Glomerular endothelial cell (primary cell): ENCODE data around the gene XRCC3. TPM values are rescaled to one million over a fixed set of nuclear protein-coding genes. Genes with fewer than 3 reads are reported as not detected.
"Not testable (repeated sequence)": the region's sequence is repeated elsewhere in the genome, so short reads cannot be mapped to it uniquely, and the experiment has no call there.

Experiments used
- DNase-seq: peaks from one replicate; pipeline ENCODE4 v3.0.0-alpha.2; 2011; ENCODE audit warnings: low read depth, low spot score; ENCODE audit errors: extremely low read depth
- total RNA-seq: library from RNA; depleted of rRNA; stranded (reverse); fragments of >200 nt; gene quantifications from 2 replicates; pipeline ENCODE4 v1.2.3, GENCODE V29; 2015

The XRCC3 gene
- total RNA-seq, 1 donor from 2014 or later = 15.5 TPM

DNA sequence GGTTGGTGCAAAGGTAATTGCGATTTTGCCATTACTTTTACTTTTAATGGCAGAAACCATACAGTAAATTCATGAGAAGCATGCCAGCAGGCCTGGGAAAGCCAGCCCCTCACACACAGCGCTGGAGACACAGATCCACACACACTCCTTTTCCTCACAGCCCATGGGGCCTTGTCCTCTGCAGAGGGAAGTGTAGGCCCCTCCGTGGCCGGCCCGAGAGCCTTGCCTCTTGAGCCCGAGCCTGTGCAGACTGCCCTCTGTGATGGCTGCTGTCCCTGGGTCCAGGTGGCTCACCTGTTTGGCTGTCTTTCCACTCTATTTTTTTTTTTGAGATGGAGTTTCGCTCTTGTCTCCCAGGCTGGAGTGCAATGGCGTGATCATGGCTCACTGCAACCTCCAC lies 39.3 kb downstream of the XRCC3 start:
- no peak for DNase-seq

DNA sequence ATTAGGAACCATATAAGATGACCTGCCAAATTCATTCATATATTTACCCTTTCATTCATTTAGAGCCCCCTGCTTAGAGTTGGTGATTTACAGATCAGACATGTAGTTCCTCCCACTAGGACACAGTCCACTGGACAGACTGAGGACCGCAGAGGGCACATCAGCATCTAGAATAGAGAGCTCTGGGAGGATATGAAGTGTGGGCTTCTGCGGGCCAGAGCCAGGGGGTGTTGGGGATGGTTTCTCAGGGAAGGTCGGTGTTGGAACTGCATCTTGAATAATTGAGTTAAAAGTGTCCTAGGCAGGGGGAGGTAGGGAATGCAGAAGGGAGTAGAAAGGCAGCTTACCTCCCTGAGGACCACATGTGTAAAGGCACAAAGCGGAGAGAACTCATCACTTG lies 43.3 kb downstream of the XRCC3 start:
- no peak for DNase-seq

DNA sequence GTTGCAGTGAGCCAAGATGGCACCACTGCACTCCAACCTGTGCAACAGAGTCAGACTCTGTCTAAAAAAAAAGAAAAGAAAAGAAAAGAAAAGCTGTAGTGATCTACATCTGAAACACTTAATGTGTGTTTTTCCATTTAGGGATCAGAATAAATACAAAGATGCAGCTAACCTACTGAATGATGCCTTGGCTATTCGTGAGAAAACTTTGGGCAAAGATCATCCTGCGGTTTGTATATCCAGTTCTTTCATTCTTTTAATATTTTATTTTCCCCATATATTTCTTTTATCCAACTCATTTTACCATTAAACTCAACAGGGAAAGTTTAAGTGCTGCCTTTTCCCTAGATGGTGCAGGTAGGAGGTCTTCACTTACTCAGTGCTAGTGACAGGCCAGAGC lies 45.9 kb downstream of the XRCC3 start:
- no peak for DNase-seq

DNA sequence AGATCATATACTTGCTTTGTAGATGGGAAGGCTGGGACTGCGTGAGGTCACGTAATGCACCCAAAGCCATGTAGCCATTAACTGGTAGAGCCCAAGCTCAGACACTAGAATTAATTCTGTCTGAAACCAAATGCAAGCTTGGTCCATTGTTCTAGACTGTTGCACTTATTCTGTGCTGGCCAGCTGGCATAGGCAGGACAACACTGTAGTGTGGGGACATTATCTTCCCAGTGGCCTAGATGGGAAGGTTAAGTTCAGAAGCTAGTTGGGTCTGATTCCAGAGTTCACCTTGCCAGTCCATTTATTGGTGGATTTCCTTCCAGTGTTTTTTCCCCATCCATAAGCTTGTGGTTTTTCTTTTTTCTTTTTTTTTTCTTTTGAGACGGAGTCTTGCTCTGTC lies 47.1 kb downstream of the XRCC3 start:
- DNase-seq = no peak

DNA sequence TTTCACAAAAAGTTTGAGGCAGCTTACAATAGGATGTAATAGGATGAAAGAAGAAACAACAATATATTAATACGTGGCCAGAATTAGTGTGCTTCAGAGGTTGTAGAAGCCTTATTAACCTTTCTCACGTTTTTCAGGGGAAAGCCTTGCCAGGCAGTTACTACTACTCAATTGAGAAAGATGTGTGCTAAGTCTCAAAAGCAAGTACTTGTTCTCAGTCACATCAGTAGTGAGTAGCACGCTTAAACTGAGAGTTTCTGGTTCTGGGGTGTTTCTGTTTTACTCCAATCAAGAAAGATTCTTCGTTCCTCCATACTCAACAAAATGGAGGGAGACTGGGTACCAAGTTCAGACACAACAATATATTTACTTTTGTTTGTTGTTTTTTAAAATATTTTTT lies 47.6 kb downstream of the XRCC3 start:
- DNase-seq = no peak

DNA sequence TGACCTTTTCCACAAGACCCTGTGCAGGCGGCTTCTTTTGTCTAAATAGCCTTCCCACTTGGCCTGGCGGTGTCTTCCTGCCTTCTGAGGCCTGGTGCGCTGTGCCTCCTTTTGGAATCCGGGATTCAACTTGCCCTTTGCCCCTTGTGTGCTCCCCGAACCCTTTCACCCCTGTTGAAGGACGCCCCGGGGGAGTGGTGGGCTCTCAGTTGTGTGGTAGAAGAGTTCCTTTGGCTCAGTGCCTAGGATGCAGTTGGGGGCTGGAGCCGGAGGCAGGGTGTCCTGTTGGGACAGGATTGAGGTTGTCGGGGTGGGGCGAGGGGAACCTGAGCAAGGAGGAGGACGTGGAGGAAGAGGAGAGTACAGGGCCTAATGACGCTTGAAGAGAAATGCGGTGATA lies 51.7 kb downstream of the XRCC3 start:
- DNase-seq = no peak

DNA sequence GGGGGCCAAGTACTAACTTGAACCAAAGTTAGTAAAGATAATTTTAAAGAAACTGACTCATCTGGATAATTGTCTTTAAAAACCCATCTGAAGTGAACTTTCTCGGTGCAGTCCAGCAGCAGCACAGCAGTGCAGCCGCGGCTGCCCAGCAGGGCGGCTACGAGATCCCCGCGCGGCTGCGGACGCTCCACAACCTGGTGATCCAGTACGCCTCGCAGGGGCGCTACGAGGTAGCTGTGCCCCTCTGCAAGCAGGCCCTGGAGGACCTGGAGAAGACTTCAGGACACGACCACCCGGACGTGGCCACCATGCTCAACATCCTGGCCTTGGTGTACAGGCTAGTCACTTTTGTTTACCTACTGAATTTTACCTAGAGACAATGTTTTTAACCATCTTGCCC lies 52.7 kb downstream of the XRCC3 start:
- no peak for DNase-seq

DNA sequence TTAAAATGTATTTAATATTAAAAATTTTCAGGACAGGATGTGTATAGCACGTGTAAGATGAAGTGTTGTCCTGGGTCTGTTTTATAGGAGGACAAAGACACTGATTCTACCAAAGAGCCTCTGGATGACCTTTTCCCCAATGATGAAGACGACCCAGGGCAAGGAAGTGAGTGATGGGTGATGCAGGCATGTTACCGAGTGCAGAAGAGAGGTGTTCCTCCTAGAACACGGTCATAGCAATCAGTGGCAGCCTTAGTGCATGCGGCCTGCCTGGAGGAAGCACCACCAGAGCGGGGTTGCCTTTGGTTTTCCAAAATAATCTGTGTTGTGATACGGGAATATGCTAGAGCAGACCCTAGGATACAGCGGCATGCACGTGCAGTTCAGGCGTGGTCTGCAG lies 53.2 kb downstream of the XRCC3 start:
- DNase-seq = no peak

DNA sequence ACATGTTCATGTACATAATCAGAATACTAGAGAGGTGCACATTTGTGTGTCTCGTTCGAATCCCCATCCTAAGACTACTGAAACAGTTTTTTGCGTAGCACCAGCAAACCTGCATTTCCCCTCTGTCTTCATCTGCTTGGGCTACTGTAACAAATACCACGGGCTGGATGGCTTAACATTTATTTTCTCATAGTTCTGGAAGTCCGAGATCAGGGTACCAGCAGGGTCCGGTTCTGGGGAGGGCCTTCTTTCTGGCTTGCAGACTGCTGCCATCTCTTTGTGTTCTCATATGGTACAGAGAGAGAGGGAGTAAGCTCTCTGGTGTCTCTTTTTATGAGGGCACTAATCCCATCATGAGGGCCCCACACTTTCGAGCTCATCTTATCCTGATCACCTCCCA lies 55.6 kb downstream of the XRCC3 start:
- no peak for DNase-seq

DNA sequence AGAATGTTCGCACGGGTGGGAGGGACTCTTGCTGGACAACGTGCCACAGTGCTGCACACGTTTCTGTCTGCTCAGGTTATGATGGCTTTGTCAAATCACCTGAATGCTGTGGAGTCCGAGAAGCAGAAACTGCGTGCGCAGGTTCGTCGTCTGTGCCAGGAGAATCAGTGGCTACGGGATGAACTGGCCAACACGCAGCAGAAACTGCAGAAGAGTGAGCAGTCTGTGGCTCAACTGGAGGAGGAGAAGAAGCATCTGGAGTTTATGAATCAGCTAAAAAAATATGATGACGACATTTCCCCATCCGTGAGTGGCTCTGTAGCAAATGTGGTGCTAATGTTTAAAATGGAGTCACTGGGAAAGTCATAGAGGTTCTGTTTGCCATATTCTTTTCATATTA lies 57.8 kb downstream of the XRCC3 start:
- DNase-seq = no peak

DNA sequence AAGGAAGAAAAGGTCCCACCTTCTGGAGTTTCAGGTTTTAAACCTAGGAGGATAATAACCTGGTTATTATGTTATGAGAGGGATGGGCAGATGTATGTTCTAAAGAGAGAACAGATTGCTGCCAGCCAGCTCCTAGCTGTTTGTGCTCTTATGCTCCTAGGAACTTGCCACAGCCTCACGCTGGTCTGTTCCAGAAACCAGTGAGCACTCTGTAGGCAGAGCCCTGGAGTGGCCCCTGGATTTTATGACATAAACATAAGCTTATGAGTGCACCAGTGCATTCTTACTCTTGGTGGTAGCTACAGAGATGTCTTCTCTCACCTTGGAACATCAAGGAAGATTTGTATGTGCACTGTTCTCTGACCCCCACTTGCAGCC lies 58.5 kb downstream of the XRCC3 start:
- no peak for DNase-seq

DNA sequence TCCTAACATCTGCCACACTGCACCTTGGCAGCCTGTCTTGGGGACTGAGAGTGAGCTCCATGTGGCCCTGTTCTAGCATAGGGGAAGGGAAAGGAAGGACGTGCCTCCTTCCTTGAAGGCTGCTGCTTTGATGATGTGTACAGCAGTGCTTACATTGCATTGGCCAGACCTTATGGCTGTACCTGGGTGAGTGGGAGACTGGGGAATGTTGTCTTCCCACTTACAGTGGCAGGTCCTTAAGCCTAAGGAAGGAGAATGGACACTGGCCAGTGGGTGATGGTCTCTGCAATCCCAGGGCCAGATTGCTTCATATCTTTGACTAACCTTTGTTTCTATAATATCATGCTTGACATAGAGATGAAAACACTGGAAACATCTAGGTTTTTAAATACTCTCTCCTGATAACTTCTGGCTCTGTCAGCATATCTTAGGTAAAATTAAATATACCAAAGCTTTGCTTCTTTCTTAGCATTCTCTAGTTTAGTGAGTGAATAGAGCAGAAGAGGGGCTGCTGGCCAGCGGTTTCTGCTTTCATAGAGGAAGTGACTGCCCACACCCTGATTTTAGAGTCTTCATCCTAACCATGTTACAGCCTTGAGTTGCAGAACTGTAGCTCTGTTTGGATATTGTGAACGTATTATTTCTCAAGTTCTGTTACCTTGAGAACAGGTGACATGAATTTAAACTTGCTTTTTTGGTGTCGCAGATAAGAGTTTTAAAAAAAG lies 59.1 kb downstream of the XRCC3 start:
- no peak for DNase-seq

DNA sequence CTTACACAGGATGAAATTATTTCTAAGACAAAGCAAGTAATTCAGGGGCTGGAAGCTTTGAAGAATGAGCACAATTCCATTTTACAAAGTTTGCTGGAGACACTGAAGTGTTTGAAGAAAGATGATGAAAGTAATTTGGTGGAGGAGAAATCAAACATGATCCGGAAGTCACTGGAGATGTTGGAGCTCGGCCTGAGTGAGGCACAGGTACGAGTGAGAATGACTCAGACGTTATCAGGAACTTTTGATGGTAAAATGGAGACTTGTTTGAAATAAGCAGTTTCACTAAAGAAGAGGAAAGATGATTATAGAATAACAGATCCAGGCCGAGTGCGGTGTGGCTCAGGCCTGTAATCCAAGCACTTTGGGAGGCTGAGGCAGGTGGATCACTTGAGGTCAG lies 60.6 kb downstream of the XRCC3 start:
- no peak for DNase-seq

DNA sequence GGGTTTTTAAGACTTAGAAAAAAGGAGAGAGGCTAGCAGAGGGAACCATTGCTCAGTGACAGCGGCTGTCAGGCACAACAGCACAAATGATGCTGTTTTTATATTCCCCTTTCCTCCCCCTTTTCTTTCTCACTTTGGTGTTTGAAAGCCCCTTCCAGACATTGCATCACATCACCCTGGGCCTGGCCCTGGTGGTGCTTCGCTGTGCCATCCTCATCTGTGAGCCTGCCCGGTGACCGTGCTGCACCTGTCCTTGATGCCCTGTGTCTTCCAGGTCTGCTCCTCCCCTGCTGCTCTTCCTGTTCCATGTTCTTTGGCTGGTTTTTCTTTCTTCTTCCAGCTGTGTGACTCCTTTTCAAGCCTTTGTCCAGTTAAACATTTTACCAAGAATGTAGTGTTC lies 61.4 kb downstream of the XRCC3 start:
- no peak for DNase-seq

DNA sequence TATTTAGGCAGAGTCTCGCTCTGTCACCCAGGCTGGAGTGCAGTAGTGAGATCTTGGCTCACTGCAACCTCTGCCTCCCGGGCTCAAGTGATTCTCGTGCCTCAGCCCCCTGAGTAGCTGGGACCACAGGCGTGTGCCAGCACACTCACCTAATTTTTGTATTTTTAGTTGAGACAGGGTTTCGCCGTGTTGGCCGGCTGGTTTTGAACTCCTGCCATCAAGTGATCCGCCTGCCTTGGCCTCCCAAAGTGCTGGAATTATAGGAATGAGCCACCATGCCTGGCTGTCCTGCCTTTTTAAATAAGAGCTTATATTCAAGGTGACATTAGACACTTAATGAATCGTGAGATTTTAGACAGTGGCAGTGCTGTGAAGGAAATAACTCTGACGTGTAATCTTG lies 61.9 kb downstream of the XRCC3 start:
- not testable (repeated sequence) for DNase-seq

DNA sequence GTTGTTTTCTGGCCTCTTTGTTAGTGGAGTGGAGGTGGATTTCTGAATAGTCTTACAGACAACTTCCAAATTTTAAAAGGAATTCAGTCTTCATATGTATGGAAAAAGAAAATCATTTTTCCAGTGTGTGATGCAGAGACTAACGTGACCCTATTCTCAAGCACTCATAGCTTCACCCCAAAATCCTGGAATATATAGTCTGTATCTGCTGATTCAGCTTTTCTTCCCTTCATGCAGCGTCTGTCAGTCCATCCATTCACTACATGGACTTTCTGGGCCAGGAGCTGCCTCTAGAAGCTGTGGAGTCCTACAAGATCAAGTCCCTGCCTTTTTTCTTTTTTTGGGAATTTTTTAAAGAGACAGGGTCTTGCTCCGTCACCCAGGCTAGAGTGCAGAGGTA lies 62.4 kb downstream of the XRCC3 start:
- no peak for DNase-seq

DNA sequence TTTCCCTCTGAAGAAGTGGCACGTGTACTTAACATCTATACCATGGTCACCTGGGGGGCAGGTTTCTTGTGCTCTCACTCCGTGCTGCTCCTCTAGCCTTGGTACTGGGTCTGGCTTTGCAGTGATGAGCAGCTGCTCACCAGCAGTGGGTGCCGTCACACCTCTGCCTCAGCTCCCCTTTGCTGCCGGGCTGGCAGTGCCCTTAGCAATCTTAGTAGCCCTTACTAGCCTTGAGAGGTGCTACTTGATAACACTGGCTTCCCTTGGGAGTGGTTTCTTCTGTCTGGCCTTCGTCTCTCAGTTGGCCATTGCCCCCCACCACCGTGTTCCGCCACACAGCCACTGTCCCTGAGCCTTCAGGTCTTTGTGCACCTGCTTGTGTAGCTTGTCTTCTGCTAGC lies 63.7 kb downstream of the XRCC3 start:
- DNase-seq = no peak

DNA sequence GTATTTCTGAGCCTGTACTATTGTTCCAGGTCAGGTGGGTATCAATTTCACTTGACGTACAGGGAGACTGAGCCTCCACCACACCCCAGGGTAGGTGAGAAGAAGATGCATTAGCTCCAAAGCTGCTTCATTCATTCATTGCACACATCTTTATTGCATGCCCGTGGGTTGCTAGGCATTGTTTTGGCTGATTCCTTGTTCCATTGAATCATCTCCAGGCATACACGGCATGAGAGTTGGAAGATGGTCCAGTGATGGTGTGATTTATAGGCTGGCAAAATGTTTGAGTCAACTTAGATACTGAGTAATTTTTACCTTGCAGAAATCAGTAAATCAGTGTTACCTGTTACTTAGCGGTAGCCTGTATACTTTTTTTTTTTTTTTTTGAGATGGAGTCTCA lies 65.0 kb downstream of the XRCC3 start:
- DNase-seq = no peak

DNA sequence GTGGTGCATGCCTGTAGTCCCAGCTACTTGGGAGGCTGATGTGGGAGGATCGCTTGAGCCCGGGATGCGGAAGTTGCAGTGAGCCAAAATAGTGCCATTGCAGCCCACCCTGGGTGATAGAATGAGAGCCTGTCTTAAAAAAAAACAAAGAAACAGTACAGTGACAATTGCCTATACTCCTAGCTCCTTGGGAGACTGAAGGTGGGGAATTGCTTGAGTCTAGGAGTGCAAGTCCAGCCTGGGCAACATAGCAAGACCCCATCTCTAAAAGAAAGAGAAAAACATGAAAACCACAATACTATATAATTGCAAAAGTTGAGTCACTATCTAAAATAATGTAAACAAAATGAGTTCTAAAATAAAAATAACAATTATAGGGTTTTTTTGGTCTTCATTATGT lies 66.2 kb downstream of the XRCC3 start:
- DNase-seq = no peak
